GM19395 (cell line): ENCODE data around the gene CPN2.

Experiments used
- ATAC-seq: cut with Tn5 transposase; IDR thresholded peaks from one replicate; pipeline ENCODE4 v1.9.1; 2021; ENCODE audit warnings: mild to moderate bottlenecking, moderate library complexity; ENCODE audit not compliant: unreplicated experiment

Gene CPN2

GRCh38 chr3:194298331-194299227 is 52.5 kb downstream of the CPN2 start:
- no peak for ATAC-seq

GRCh38 chr3:194296454-194297263 is 54.5 kb downstream of the CPN2 start:
- no peak for ATAC-seq

DNA sequence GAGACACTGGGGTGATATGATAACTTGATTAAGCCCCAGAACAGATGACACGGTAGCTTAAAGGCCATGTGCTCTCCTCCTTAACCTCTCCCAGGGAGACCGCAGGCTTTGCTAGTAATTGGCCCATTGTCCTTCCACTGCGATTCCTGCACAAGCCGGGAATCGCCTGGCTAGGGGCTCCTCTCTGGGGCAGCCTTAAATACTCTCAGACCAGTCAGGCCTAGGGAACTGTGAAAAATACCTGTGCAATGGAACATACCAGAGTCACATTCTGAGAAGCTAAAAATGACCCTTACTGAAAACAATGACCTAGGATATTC is 56.3 kb downstream of the CPN2 start:
- no peak for ATAC-seq

DNA sequence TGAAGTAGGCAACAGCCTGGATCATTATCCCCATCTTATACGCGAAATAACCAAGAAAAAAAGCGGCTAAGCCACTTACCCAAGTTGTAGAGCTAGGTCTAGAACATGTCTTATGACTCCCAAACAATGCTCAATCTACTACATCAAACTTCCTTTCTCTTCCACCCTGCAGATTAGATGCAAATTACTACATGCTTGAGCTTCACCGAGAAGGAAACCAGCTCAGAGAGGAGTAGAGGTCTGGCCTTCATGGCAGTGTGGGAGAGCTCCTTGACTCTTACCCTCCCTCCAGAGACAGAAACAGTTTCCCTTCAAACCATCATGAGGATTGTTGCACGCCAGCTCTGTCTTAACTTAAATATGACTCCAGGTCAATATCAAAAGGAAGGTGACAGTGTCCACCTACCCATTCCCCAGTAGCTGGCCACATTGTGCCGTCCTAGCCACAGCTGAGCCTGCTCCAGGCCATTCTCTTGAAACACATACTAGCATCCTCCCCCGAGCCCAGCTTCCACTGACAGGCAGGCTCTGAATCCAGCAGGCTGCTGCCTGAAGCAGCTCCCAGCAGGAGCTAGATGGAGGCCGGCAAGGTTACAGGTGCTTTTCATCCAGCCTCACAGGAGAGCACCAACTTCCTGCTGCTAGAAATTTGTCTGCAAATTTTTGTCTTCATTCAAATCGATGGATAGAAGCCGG is 56.8 kb downstream of the CPN2 start:
- ATAC-seq: no peak

GRCh38 chr3:194293546-194294198 is 57.5 kb downstream of the CPN2 start:
- ATAC-seq: no peak

DNA sequence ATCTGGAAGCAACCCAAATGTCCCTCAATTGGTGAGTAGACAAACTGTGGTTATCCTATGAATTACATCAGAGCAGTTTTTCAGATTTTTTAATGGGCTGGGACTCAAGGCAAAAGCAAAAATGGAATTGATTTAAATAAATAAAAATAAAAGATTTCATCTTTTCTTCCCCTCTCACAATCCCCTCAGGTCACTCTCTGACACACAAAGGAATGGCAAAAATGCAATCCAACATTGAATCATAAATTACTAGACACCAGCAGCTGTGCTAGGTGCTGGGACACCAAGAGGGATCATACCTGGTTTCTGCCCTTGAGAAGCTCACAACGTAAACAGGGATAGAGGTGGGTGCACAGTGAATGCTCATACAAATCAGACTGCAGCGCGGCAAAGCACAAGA is 58.8 kb downstream of the CPN2 start:
- no peak for ATAC-seq
